Neutrophil (primary cell): ENCODE results near the gene ITM2A.

Experiments used
- H3K27ac ChIP-seq: fragments of 200-600 bp; sonication (generic); 2 replicates; pipeline ENCODE4 v1.5.1; 2016; ENCODE audit warnings: mild to moderate bottlenecking, moderate library complexity
- H3K27me3 ChIP-seq: fragments of 200-600 bp; sonication (generic); 2 replicates; pipeline ENCODE4 v1.6.0; 2016; ENCODE audit warnings: mild to moderate bottlenecking
- H3K36me3 ChIP-seq: fragments of 200-600 bp; sonication (generic); 2 replicates; pipeline ENCODE4 v1.5.1; 2017
- H3K4me1 ChIP-seq, 2 experiments: fragments of 200-600 bp in 1 of 2; sonication (generic) in 1 of 2; 1 replicate in 1 of 2; 2 replicates in 1 of 2; pipeline versions ENCODE4 v1.5.1 to v1.6.1; 2013 to 2016; ENCODE audit warnings: low read depth in 1 of 2, low read length in 1 of 2, mild to moderate bottlenecking in 1 of 2, moderate library complexity in 1 of 2; ENCODE audit not compliant: control insufficient read depth in 1 of 2, insufficient read depth in 1 of 2
- H3K4me3 ChIP-seq, 2 experiments: fragments of 200-600 bp in 1 of 2; sonication (generic) in 1 of 2; 1 replicate in 1 of 2; 2 replicates in 1 of 2; pipeline ENCODE4 v1.5.1; 2013 to 2016; ENCODE audit warnings: low read depth in 1 of 2, low read length in 1 of 2, mild to moderate bottlenecking in 1 of 2, moderate library complexity in 1 of 2
- H3K9me3 ChIP-seq: fragments of 200-600 bp; sonication (generic); 2 replicates; pipeline ENCODE4 v1.5.1; 2016
- CTCF ChIP-seq: fragments of 200-600 bp; sonication (generic); IDR thresholded peaks from 2 replicates; pipeline ENCODE4 v1.5.1; 2016; ENCODE audit warnings: antibody characterized with exemption

ITM2A gene

DNA sequence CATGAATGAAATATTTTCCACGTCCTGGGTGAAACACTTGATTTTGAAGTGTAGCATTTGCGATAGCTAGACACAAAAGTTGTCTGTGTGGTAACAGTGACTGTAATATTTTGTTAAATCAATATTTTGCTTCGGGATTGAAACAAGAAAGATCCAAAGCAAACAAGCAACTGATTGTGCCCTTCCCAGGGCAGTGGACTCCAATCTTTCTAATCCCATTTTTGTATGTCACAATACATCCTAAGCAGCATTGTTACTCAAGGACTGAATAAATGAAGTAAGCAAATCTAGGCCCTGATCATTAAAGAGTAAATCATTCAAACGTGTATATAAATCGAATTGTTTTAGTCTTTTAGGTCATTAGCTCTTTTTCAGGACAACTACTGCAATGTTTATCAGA, 2.8 kb downstream of the ITM2A start:
- no peak overlapping the region for H3K4me3 ChIP-seq
- no peaks in the 10 kb centered on the region for H3K27me3 ChIP-seq
- H3K9me3 ChIP-seq, result no peaks in the 10 kb centered on the region
- no peaks in the 10 kb centered on the region for H3K4me1 ChIP-seq
- H3K27ac ChIP-seq, result no peak overlapping the region
- no peak for TF ChIP-seq CTCF
- no peaks in the 10 kb centered on the region for H3K36me3 ChIP-seq

DNA sequence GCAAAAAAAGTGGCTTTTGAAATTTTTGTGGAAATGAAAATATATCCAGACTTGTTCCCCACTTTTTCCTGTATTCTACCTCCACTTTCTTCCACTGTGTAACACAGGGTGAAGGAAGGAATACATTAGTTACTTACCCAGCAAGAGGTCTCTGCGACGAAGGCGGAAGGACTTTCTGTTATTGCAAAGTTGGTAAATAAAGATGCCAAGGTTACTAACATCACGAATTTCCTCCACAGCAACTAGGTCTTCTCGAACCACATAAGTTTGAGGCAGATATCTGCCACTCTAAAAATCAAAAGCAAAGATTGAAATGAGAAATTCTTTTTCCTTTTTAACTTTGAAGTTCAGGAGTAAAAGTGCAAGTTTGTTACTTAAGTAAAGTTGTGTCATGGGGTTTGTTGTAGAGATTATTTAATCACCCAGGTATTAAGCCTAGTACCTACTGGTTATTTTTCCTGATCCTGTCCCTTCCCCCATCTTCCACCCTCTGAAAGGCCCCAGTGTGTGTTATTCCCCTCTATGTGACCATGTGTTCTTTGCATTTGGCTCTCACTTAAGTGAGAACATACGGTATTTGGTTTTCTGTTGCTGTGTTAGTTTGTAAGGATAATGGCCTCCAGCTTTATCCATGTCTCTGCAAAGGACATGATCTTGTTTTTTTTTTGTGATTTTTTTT, 5.8 kb downstream of the ITM2A start:
- no peak for TF ChIP-seq CTCF
- H3K9me3 ChIP-seq, result no peaks in the 10 kb centered on the region
- no peaks in the 10 kb centered on the region for H3K36me3 ChIP-seq
- H3K4me1 ChIP-seq, result no peaks in the 10 kb centered on the region
- H3K27ac ChIP-seq, result no peak overlapping the region
- H3K27me3 ChIP-seq, result no peaks in the 10 kb centered on the region
- no peak overlapping the region for H3K4me3 ChIP-seq

GRCh38 chrX:79336869-79337815, 30.0 kb downstream of the ITM2A start:
- H3K36me3 ChIP-seq, result no peaks in the 10 kb centered on the region
- no peak overlapping the region for H3K27ac ChIP-seq
- no peaks in the 10 kb centered on the region for H3K9me3 ChIP-seq
- no peak overlapping the region for H3K4me3 ChIP-seq
- H3K27me3 ChIP-seq, result no peaks in the 10 kb centered on the region
- no peaks in the 10 kb centered on the region for H3K4me1 ChIP-seq
- TF ChIP-seq CTCF, result no peak

- Histone ChIP-seq H3K4me1 (no peaks in the 10 kb centered on the region), H3K27ac (no peak overlapping the region), H3K36me3 (no peaks in the 10 kb centered on the region), H3K4me3 (no peak overlapping the region), H3K27me3 (no peaks in the 10 kb centered on the region), H3K9me3 (no peaks in the 10 kb centered on the region)
- TF ChIP-seq CTCF, result no peak
Observed at GRCh38 chrX:79330022-79330421, 37.1 kb downstream of the ITM2A start.

- TF ChIP-seq CTCF, result no peak
- Histone ChIP-seq H3K4me1 (no peaks in the 10 kb centered on the region), H3K27ac (no peak overlapping the region), H3K4me3 (no peak overlapping the region), H3K9me3 (no peaks in the 10 kb centered on the region), H3K36me3 (no peaks in the 10 kb centered on the region), H3K27me3 (no peaks in the 10 kb centered on the region)
Observed at GRCh38 chrX:79325263-79325958, 41.7 kb downstream of the ITM2A start.
